K562 (cell line): ENCODE data around the gene SH3D19. TPM values are rescaled to one million over a fixed set of nuclear protein-coding genes. Genes with fewer than 3 reads are reported as not detected.

Experiments
- CHD4 ChIP-seq: fragments of 200-600 bp; sonication (generic); IDR thresholded peaks from 3 replicates; pipeline ENCODE4 v1.6.1; 2012; ENCODE audit warnings: low read depth, mild to moderate bottlenecking, mixed read lengths, low read length, inconsistent platforms; ENCODE audit not compliant: insufficient read depth, insufficient replicate concordance, poor library complexity, severe bottlenecking
- GABPB2 ChIP-seq: fragments of 250-450 bp; sonication (Bioruptor Pico); conservative IDR thresholded peaks from 2 replicates; pipeline ENCODE4 v1.5.1; 2021; ENCODE audit warnings: mild to moderate bottlenecking
- GTF2E2 ChIP-seq: fragments of 200-800 bp; sonication (Bioruptor generic); IDR thresholded peaks from 2 replicates; pipeline ENCODE4 v1.6.1; 2016; ENCODE audit warnings: missing genetic modification characterization, missing compliant biosample characterization
- HNRNPL ChIP-seq: fragments of 200-400 bp; formaldehyde crosslinking; IDR thresholded peaks from 2 replicates; pipeline ENCODE4 v1.6.1; 2017; ENCODE audit warnings: low read depth, mild to moderate bottlenecking, low read length
- JUN ChIP-seq, 2 experiments: sonication (generic) in 1 of 2; formaldehyde crosslinking in 1 of 2; IDR thresholded peaks; 2 replicates each; pipeline versions ENCODE4 v1.6.1 to v1.8.0; 2012 to 2022; ENCODE audit warnings: borderline replicate concordance in 2 of 2, mild to moderate bottlenecking in 2 of 2, improper control_type of control experiment in 1 of 2, low read depth in 1 of 2, low read length in 1 of 2, missing genetic modification reagents in 1 of 2
- KDM2B ChIP-seq: fragments of 250-450 bp; sonication (Bioruptor Pico); IDR thresholded peaks from 2 replicates; pipeline ENCODE4 v1.8.0; 2021; ENCODE audit warnings: mild to moderate bottlenecking, moderate library complexity
- KLF6 ChIP-seq: fragments of 250-450 bp; sonication (Bioruptor Pico); IDR thresholded peaks from 2 replicates; pipeline ENCODE4 v1.4.0; 2020; ENCODE audit warnings: mild to moderate bottlenecking, moderate library complexity, borderline replicate concordance
- MCM5 ChIP-seq: fragments of 450-650 bp; IDR thresholded peaks from 2 replicates; pipeline ENCODE4 v1.6.1; 2016; ENCODE audit warnings: low read depth
- NBN ChIP-seq: fragments of 450-650 bp; IDR thresholded peaks from 2 replicates; pipeline ENCODE4 v1.6.1; 2016; ENCODE audit warnings: low read depth, mild to moderate bottlenecking
- NONO ChIP-seq, 2 experiments: fragments of 200-400 bp in 1 of 2; fragments of 450-650 bp in 1 of 2; formaldehyde crosslinking in 1 of 2; IDR thresholded peaks; 2 replicates each; pipeline ENCODE4 v1.6.1; 2017; ENCODE audit warnings: low read depth in 2 of 2, mild to moderate bottlenecking in 2 of 2, moderate library complexity in 2 of 2, low read length in 1 of 2
- PHF21A ChIP-seq: fragments of 450-650 bp; IDR thresholded peaks from 2 replicates; pipeline ENCODE4 v1.6.1; 2017; ENCODE audit warnings: low read depth, borderline replicate concordance
- RBM39 ChIP-seq: fragments of 200-400 bp; formaldehyde crosslinking; optimal IDR thresholded peaks from 2 replicates; pipeline ENCODE3; 2018; ENCODE audit warnings: low read depth, low read length
- RFX5 ChIP-seq: IDR thresholded peaks from 2 replicates; pipeline ENCODE4 v1.6.1; 2011; ENCODE audit warnings: low read depth, mild to moderate bottlenecking, improper control_type of control experiment, low read length
- SMAD4 ChIP-seq: fragments of 250-450 bp; sonication (Bioruptor Pico); conservative IDR thresholded peaks from 2 replicates; pipeline ENCODE4 v1.8.0; 2021; ENCODE audit warnings: inconsistent platforms, mild to moderate bottlenecking, moderate library complexity
- ZNF146 ChIP-seq: IDR thresholded peaks from one replicate; pipeline ENCODE4 v1.6.1; 2018; ENCODE audit warnings: missing compliant biosample characterization; ENCODE audit not compliant: unreplicated experiment
- polyA plus RNA-seq, 8 experiments: library from polyadenylated mRNA; depleted of rRNA in 4 of 8; stranded (reverse) in 5 of 8; unstranded in 3 of 8; fragments of >200 nt; fragmentation: Nextera tagmentation in 2 of 8; fragmentation: Illumina TruSeq in 1 of 8; extraction: Ambion mirVana in 2 of 8; extraction: Trizol in 1 of 8; gene quantifications; 2 replicates each; pipeline versions ENCODE4 v1.2.1 to v1.2.3, GENCODE V29; 2011 to 2014; ENCODE audit warnings: inconsistent platforms in 1 of 8, missing spikeins in 1 of 8
- total RNA-seq, 7 experiments: library from RNA; depleted of rRNA in 6 of 7; stranded (reverse); fragments of >200 nt in 6 of 7; fragmentation: Illumina TruSeq in 2 of 7; extraction: Trizol in 2 of 7; gene quantifications; 2 replicates each; pipeline versions ENCODE4 v1.2.1 to v1.2.3, GENCODE V29; 2011 to 2021; ENCODE audit warnings: low replicate concordance in 1 of 7
- TF ChIP-seq, protein P1 (sequence below): sonication (generic); formaldehyde crosslinking; IDR thresholded peaks from 2 replicates; pipeline ENCODE4 v1.9.0; 2022; ENCODE audit warnings: mild to moderate bottlenecking, missing genetic modification reagents
- TF ChIP-seq, protein P2 (sequence below): fragments of 250-450 bp; sonication (Bioruptor Pico); IDR thresholded peaks from 2 replicates; pipeline ENCODE4 v1.6.1; 2021; ENCODE audit warnings: mild to moderate bottlenecking
- TF ChIP-seq, protein P3 (sequence below): fragments of 450-650 bp; formaldehyde crosslinking; IDR thresholded peaks from 2 replicates; pipeline ENCODE4 v1.4.0; 2020; ENCODE audit warnings: mild to moderate bottlenecking, moderate library complexity
- TF ChIP-seq, protein P4 (sequence below): sonication (generic); formaldehyde crosslinking; IDR thresholded peaks from 2 replicates; pipeline ENCODE4 v1.8.1; 2022; ENCODE audit warnings: missing genetic modification reagents
- TF ChIP-seq, protein P5 (sequence below): fragments of 450-650 bp; IDR thresholded peaks from 2 replicates; pipeline ENCODE4 v1.6.1; 2014; ENCODE audit warnings: low read depth, mild to moderate bottlenecking, moderate library complexity, borderline replicate concordance

Gene SH3D19
- total and polyA plus RNA-seq, 9 of the 15 experiments (the other 6 are each of a cell fraction or from before 2014, with no cell fraction given): 0.42 to 2.2 (median 1.1) TPM; not detected in 6

DNA sequence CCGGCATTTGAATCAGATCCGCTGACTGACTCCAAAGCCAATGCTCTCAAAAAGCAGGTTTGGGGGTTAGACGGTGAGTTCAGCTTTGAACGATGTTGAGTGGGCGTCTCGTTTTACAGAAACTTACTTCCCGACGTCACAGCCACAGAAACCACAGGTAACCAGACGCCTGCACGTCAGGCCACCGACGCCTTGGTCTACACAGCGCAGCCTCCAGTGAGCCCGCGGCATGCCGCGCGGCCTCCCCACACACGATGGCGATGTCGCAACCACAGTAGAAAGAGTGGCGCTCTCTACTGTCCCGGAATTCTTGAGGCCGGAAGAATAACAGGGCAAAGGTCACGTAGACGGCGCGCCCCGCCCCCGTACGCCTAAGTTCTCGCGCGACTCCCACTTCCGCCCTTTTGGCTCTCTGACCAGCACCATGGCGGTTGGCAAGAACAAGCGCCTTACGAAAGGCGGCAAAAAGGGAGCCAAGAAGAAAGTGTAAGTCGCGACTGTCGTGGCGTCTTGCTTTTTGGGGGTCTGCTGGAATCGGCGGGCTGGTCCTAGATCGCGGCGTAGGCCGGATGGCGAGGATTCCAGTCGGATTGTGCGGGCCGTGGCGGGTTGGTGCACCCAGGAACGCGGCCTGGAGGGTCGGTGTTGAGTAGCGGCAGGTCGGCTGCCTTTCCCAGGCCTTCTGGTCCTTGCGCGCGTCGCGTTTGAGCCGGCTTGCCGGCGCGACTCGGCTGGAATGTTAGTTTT, 226.0 kb downstream of the SH3D19 start, which contains the start of gene RPS3A (continued):
- TF ChIP-seq CHD4 (no peak), KLF6 (no peak), SMAD4 (peak; percentile 76), JUN (IDR thresholded peaks at IDR 0.05; ENCODE audit: borderline replicate concordance, low read depth, low read length) (0 out of 2 replicates have a peak, but pooled peaks have one; percentile 36), JUN (CRISPR knock-in tag; IDR thresholded peaks at IDR 0.05; ENCODE audit: borderline replicate concordance) (no peak), MCM5 (no peak), NONO (IDR thresholded peaks at IDR 0.05; ENCODE audit: low read depth in 2 of 2, low read length in 1 of 2) (peak in 1 of 2 experiments; percentile 75; a peak in 2 of 4 replicates), GTF2E2 (tag) (peak; percentile 98), RBM39 (no peak), ZNF146 (CRISPR knock-in tag) (no peak), HNRNPL (0 out of 2 replicates have a peak, but pooled peaks have one; percentile 58), PHF21A (no peak), KDM2B (no peak), GABPB2 (CRISPR knock-in tag) (no peak), NBN (peak; percentile 76), RFX5 (no peak)
- TF ChIP-seq, protein P1, sequence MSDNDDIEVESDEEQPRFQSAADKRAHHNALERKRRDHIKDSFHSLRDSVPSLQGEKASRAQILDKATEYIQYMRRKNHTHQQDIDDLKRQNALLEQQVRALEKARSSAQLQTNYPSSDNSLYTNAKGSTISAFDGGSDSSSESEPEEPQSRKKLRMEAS (CRISPR knock-in tag): peak; percentile 92
- TF ChIP-seq, protein P2, sequence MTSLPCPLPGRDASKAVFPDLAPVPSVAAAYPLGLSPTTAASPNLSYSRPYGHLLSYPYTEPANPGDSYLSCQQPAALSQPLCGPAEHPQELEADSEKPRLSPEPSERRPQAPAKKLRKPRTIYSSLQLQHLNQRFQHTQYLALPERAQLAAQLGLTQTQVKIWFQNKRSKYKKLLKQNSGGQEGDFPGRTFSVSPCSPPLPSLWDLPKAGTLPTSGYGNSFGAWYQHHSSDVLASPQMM (CRISPR knock-in tag): no peak
- TF ChIP-seq, protein P3, sequence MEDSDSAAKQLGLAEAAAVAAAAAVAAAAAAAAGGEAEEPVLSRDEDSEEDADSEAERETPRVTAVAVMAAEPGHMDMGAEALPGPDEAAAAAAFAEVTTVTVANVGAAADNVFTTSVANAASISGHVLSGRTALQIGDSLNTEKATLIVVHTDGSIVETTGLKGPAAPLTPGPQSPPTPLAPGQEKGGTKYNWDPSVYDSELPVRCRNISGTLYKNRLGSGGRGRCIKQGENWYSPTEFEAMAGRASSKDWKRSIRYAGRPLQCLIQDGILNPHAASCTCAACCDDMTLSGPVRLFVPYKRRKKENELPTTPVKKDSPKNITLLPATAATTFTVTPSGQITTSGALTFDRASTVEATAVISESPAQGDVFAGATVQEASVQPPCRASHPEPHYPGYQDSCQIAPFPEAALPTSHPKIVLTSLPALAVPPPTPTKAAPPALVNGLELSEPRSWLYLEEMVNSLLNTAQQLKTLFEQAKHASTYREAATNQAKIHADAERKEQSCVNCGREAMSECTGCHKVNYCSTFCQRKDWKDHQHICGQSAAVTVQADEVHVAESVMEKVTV (CRISPR knock-in tag): no peak
- TF ChIP-seq, protein P4, sequence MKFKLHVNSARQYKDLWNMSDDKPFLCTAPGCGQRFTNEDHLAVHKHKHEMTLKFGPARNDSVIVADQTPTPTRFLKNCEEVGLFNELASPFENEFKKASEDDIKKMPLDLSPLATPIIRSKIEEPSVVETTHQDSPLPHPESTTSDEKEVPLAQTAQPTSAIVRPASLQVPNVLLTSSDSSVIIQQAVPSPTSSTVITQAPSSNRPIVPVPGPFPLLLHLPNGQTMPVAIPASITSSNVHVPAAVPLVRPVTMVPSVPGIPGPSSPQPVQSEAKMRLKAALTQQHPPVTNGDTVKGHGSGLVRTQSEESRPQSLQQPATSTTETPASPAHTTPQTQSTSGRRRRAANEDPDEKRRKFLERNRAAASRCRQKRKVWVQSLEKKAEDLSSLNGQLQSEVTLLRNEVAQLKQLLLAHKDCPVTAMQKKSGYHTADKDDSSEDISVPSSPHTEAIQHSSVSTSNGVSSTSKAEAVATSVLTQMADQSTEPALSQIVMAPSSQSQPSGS (CRISPR knock-in tag): no peak
- TF ChIP-seq, protein P5, sequence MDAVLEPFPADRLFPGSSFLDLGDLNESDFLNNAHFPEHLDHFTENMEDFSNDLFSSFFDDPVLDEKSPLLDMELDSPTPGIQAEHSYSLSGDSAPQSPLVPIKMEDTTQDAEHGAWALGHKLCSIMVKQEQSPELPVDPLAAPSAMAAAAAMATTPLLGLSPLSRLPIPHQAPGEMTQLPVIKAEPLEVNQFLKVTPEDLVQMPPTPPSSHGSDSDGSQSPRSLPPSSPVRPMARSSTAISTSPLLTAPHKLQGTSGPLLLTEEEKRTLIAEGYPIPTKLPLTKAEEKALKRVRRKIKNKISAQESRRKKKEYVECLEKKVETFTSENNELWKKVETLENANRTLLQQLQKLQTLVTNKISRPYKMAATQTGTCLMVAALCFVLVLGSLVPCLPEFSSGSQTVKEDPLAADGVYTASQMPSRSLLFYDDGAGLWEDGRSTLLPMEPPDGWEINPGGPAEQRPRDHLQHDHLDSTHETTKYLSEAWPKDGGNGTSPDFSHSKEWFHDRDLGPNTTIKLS: peak; percentile 95
